Mammary epithelial cell (primary cell): ENCODE data around the gene SPRR2A.

ENCODE experiments used
- CTCF ChIP-seq, 2 donors: IDR thresholded peaks in 1 of 2; conservative IDR thresholded peaks in 1 of 2; 2 replicates each; pipeline ENCODE4 v1.5.1; 2011 to 2012; ENCODE audit warnings: inconsistent platforms in 2 of 2, low read length in 2 of 2, mild to moderate bottlenecking in 2 of 2, control low read depth in 1 of 2, low read depth in 1 of 2; ENCODE audit not compliant: insufficient read depth in 1 of 2; ENCODE audit errors: extremely low read depth in 1 of 2
- EZH2 ChIP-seq: IDR thresholded peaks from 2 replicates; pipeline ENCODE4 v1.6.1; 2012; ENCODE audit warnings: low read length, inconsistent platforms, borderline replicate concordance

GRCh38 chr1:153071511-153071910, 14.2 kb upstream of the SPRR2A start, which contains the start of gene SPRR2B:
- TF ChIP-seq EZH2 (no peak), CTCF (conservative IDR thresholded peaks at IDR 0.05 in 1 of 2, IDR thresholded peaks at IDR 0.05 in 1 of 2; ENCODE audit: extremely low read depth in 1 of 2, insufficient read depth in 1 of 2, low read depth in 1 of 2, low read length in 2 of 2) (no peak)
